Neural cell (in vitro differentiated cells): Measurements from ENCODE around the gene PACRGL.
A peak's percentile ranks its signal among the peaks of the same experiment; 100 is the strongest.

Experiments used
- CTCF ChIP-seq: fragments of 450-650 bp; IDR thresholded peaks from 2 replicates; pipeline ENCODE4 v1.5.1; 2014; ENCODE audit warnings: antibody characterized with exemption, mild to moderate bottlenecking, moderate library complexity; ENCODE audit not compliant: poor library complexity, severe bottlenecking
- EP300 ChIP-seq: fragments of 450-650 bp; conservative IDR thresholded peaks from 2 replicates; pipeline ENCODE4 v1.6.1; 2014; ENCODE audit warnings: antibody characterized with exemption, mild to moderate bottlenecking, moderate library complexity; ENCODE audit not compliant: poor library complexity, severe bottlenecking
- MXI1 ChIP-seq: fragments of 450-650 bp; conservative IDR thresholded peaks from 2 replicates; pipeline ENCODE4 v1.6.1; 2014; ENCODE audit warnings: antibody characterized with exemption, mild to moderate bottlenecking; ENCODE audit not compliant: poor library complexity, severe bottlenecking

GRCh38 chr4:20764366-20764992 is 64.2 kb downstream of the PACRGL start:
- TF ChIP-seq CTCF (no peak), MXI1 (peak; percentile 21), EP300 (peak; percentile 62)
